Measurements from ENCODE around the gene PCSK4. TPM values are rescaled to one million over a fixed set of nuclear protein-coding genes. Genes with fewer than 3 reads are reported as not detected.

Gene PCSK4
- total RNA-seq, 1 experiment from 2014 or later: 9.9 TPM

DNA sequence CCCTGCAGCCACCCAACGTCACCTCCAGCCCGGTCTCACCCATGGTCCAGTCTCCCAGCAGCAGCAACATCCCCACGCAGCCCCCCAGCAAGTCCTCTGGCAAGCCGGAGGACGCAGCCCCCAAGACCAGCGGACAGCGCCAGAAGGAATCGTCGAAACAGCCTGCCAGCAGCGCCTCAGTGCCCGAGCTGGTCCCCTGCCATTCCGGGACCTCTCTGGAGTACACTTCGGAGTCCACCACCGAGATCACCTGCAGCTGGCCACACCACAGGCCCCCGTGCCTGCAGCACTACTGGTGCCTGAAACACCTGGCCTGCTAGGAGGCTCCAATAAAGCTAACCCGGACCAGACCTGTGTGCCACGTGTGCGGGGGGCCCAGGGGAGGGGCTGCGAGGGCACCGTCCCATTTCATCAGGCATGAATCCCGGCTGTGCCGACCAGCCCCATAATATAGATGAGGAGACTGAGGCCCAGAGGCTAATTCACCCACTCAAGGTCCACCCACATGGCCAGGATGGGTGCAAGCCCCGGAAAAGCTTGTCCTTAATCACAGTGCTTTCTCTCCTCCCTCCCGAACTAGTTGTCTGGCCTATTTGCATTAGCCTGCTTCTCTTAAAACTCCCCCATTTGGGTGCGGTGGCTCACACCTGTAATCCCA lies 7.6 kb upstream of the PCSK4 start:
- DNase-seq (ENCODE audit: low read depth, low spot score) (no peak), ATAC-seq (no peak)
- no peaks in the 10 kb centered on the region for H3K36me3 ChIP-seq (ENCODE audit: control insufficient read depth, insufficient read depth, low read length)
- intact Hi-C loops (cut with micrococcal nuclease; ENCODE audit: unreplicated experiment) (no loop called here), in situ Hi-C loops (cut with HindIII; ENCODE audit: low pct_unique_long_range_greater_than_20kb, low sequenced_read_pairs) (no loop called here)
- H3K27ac ChIP-seq (ENCODE audit: low read length): no peak overlapping the region
- no peaks in the 10 kb centered on the region for H3K4me1 ChIP-seq (ENCODE audit: control insufficient read depth, insufficient read depth, low read length)
- ChIA-PET CTCF (no interaction called here), POLR2A (no interaction called here)
- no peak overlapping the region for H3K4me3 ChIP-seq (ENCODE audit: low read depth in 2 of 2, low read length in 2 of 2)
- TF ChIP-seq TCF7L2 (IDR thresholded peaks at IDR 0.05; ENCODE audit: low read depth, low read length) (no peak), SIN3A (IDR thresholded peaks at IDR 0.05; ENCODE audit: borderline replicate concordance, insufficient read depth, low read depth, low read length) (no peak), POLR2AphosphoS5 (IDR thresholded peaks at IDR 0.05; ENCODE audit: low read depth, low read length) (no peak)
- TF ChIP-seq, protein P1, sequence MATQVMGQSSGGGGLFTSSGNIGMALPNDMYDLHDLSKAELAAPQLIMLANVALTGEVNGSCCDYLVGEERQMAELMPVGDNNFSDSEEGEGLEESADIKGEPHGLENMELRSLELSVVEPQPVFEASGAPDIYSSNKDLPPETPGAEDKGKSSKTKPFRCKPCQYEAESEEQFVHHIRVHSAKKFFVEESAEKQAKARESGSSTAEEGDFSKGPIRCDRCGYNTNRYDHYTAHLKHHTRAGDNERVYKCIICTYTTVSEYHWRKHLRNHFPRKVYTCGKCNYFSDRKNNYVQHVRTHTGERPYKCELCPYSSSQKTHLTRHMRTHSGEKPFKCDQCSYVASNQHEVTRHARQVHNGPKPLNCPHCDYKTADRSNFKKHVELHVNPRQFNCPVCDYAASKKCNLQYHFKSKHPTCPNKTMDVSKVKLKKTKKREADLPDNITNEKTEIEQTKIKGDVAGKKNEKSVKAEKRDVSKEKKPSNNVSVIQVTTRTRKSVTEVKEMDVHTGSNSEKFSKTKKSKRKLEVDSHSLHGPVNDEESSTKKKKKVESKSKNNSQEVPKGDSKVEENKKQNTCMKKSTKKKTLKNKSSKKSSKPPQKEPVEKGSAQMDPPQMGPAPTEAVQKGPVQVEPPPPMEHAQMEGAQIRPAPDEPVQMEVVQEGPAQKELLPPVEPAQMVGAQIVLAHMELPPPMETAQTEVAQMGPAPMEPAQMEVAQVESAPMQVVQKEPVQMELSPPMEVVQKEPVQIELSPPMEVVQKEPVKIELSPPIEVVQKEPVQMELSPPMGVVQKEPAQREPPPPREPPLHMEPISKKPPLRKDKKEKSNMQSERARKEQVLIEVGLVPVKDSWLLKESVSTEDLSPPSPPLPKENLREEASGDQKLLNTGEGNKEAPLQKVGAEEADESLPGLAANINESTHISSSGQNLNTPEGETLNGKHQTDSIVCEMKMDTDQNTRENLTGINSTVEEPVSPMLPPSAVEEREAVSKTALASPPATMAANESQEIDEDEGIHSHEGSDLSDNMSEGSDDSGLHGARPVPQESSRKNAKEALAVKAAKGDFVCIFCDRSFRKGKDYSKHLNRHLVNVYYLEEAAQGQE (IDR thresholded peaks at IDR 0.05; ENCODE audit: insufficient read depth in 1 of 2, low read depth in 2 of 2, low read length in 1 of 2): no peak
- TF ChIP-seq, protein P2, sequence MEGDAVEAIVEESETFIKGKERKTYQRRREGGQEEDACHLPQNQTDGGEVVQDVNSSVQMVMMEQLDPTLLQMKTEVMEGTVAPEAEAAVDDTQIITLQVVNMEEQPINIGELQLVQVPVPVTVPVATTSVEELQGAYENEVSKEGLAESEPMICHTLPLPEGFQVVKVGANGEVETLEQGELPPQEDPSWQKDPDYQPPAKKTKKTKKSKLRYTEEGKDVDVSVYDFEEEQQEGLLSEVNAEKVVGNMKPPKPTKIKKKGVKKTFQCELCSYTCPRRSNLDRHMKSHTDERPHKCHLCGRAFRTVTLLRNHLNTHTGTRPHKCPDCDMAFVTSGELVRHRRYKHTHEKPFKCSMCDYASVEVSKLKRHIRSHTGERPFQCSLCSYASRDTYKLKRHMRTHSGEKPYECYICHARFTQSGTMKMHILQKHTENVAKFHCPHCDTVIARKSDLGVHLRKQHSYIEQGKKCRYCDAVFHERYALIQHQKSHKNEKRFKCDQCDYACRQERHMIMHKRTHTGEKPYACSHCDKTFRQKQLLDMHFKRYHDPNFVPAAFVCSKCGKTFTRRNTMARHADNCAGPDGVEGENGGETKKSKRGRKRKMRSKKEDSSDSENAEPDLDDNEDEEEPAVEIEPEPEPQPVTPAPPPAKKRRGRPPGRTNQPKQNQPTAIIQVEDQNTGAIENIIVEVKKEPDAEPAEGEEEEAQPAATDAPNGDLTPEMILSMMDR (IDR thresholded peaks at IDR 0.05): no peak
- BruUV-seq (replicated peaks): no TSS peak
- H3K9me3 ChIP-seq (ENCODE audit: control insufficient read depth, insufficient read depth, low read depth, low read length): no peaks in the 10 kb centered on the region
- H3K27me3 ChIP-seq (ENCODE audit: control insufficient read depth, insufficient read depth, low read length): no peaks in the 10 kb centered on the region

DNA sequence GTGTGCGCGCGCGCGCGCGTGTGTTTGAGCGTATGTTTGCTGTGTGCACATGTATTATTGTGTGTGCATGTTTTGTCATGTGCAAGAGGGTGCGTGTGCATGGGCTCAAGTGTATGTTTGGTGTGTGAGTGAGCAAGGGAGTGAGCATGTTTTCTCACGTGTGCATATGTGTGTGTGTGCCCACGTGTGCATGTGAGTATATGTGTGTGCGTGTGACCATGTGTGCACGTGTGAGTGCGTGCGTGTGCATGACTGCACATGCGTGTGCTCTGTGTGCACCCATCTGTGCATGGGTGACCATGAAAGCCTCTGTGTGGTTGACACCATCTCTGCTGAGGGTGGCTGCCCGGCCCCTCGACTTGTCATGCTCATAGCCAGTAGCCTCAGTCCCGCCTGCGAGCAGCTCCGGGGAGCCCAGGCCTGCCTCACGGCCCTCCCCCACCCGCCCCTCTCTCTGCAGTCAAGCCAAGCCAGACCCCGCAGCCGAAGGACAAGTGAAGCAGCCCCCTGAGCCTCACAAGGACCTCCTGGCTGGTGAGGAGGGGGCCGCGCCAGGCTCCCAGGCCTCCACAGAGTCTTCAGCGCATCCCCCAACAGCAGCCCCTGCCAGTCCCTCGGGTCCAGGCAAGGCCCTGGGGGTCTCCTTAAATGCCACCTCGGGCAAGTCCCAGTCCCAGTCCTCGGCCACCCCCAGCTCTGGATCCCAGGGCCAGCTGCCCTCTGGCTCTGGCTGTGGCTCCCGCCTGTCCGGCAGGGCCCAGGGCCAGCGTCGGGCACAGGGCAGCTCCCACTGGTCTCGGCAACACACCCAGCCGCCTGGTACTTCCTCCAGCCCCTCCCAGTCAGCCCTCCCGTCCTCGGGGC lies 6.8 kb upstream of the PCSK4 start:
- ChIA-PET POLR2A (no interaction called here), CTCF (no interaction called here)
- Histone ChIP-seq H3K27me3 (ENCODE audit: control insufficient read depth, insufficient read depth, low read length) (no peaks in the 10 kb centered on the region), H3K27ac (ENCODE audit: low read length) (no peak overlapping the region), H3K4me1 (ENCODE audit: control insufficient read depth, insufficient read depth, low read length) (no peaks in the 10 kb centered on the region; the same call in 1 of the 2 replicates), H3K4me3 (ENCODE audit: low read depth in 2 of 2, low read length in 2 of 2) (no peak overlapping the region), H3K36me3 (ENCODE audit: control insufficient read depth, insufficient read depth, low read length) (no peaks in the 10 kb centered on the region), H3K9me3 (ENCODE audit: control insufficient read depth, insufficient read depth, low read depth, low read length) (no peaks in the 10 kb centered on the region)
- DNase-seq (ENCODE audit: low read depth, low spot score) (no peak), ATAC-seq (no peak)
- TF ChIP-seq TCF7L2 (IDR thresholded peaks at IDR 0.05; ENCODE audit: low read depth, low read length) (no peak), SIN3A (IDR thresholded peaks at IDR 0.05; ENCODE audit: borderline replicate concordance, insufficient read depth, low read depth, low read length) (no peak), POLR2AphosphoS5 (IDR thresholded peaks at IDR 0.05; ENCODE audit: low read depth, low read length) (no peak)
- TF ChIP-seq, protein P1 (IDR thresholded peaks at IDR 0.05; ENCODE audit: insufficient read depth in 1 of 2, low read depth in 2 of 2, low read length in 1 of 2): no peak
- TF ChIP-seq, protein P2 (IDR thresholded peaks at IDR 0.05): no peak
- BruUV-seq (replicated peaks): no TSS peak
- in situ Hi-C loops (cut with HindIII; ENCODE audit: low pct_unique_long_range_greater_than_20kb, low sequenced_read_pairs): no loop called here
- intact Hi-C loops (cut with micrococcal nuclease; ENCODE audit: unreplicated experiment): no loop called here

All from Panc1 (cell line).